ENCODE data around the gene NUP98.

Gene NUP98

DNA sequence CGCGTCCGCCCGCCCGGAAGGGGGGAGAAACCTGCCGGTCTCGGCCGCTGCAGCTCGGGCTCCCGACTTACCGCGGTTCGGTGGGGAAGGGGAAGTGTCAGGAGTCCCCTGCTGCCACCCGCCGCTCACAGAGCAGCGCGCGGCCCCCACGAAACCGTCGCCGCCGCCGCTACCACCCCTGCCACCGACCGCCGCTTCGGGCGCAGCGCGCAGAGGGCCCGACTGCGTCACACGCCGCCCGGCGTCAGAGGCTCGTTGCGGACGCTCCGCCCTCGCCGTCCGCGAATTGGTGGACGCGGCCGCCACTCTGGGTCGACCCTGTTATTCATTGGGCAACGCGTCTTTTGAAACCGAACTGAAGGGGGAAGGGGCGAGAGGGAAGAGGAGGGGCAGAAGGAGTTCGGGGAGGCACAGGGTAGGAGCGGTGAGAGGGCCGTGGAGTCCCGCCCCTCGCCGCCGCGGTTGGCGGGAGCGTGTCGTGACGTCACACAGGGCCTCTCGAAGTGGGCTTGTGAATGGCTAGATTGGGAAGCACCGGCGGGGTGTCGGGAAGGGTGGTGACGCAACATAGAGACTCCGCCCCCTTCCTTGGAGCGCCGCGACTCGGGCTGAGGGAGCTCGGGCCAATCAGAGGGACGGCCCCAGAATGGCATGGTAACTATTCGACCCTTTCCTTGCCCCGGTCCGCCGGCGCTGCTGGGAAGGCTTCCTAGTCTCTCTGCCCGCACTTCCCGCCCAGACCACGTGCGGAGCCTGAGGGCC, at the start of gene NUP98 (continued):
- TF ChIP-seq ZNF266 (tag by site-specific recombination; IDR thresholded peaks at IDR 0.05; ENCODE audit: low read depth), result no peak
- TF ChIP-seq ZBTB20 (tag by site-specific recombination; IDR thresholded peaks at IDR 0.05), result peak; percentile 67; the same call in 1 of the 2 replicates
- peak; percentile 91 for TF ChIP-seq ZNF76 (tag by site-specific recombination; IDR thresholded peaks at IDR 0.05; ENCODE audit: borderline replicate concordance, low read depth)
- TF ChIP-seq ZNF600 (tag by site-specific recombination; IDR thresholded peaks at IDR 0.05), result no peak
- no peak for TF ChIP-seq ZNF610 (tag by site-specific recombination; IDR thresholded peaks at IDR 0.05; ENCODE audit: borderline replicate concordance)
- no peak for TF ChIP-seq ZNF529 (tag by site-specific recombination; IDR thresholded peaks at IDR 0.05; ENCODE audit: insufficient replicate concordance)
- no peak for TF ChIP-seq ZBTB48 (tag by site-specific recombination; IDR thresholded peaks at IDR 0.05)
- TF ChIP-seq ZNF140 (tag by site-specific recombination; IDR thresholded peaks at IDR 0.05), result no peak
- no peak for TF ChIP-seq ZNF585B (tag by site-specific recombination; IDR thresholded peaks at IDR 0.05)
- no peak for TF ChIP-seq ZNF48 (tag by site-specific recombination; IDR thresholded peaks at IDR 0.05)
- no peak for TF ChIP-seq FEZF1 (tag by site-specific recombination; IDR thresholded peaks at IDR 0.05)
- no peak for TF ChIP-seq ZNF184 (tag by site-specific recombination; IDR thresholded peaks at IDR 0.05)
- TF ChIP-seq ZFHX2 (tag by site-specific recombination; conservative IDR thresholded peaks at IDR 0.05), result no peak; the same call in 1 of the 2 replicates
- no peak for TF ChIP-seq YY1 (tag by site-specific recombination; IDR thresholded peaks at IDR 0.05)
- TF ChIP-seq ZNF37A (tag by site-specific recombination; IDR thresholded peaks at IDR 0.05), result no peak
- peak; percentile 38; the same call in 1 of the 2 replicates for TF ChIP-seq ZNF341 (tag by site-specific recombination; IDR thresholded peaks at IDR 0.05; ENCODE audit: low read depth)
- TF ChIP-seq ZNF23 (tag by site-specific recombination; IDR thresholded peaks at IDR 0.05; ENCODE audit: borderline replicate concordance), result no peak
- TF ChIP-seq SP7 (tag by site-specific recombination; IDR thresholded peaks at IDR 0.05), result peak; percentile 14; the same call in 1 of the 2 replicates
- TF ChIP-seq, protein P1, sequence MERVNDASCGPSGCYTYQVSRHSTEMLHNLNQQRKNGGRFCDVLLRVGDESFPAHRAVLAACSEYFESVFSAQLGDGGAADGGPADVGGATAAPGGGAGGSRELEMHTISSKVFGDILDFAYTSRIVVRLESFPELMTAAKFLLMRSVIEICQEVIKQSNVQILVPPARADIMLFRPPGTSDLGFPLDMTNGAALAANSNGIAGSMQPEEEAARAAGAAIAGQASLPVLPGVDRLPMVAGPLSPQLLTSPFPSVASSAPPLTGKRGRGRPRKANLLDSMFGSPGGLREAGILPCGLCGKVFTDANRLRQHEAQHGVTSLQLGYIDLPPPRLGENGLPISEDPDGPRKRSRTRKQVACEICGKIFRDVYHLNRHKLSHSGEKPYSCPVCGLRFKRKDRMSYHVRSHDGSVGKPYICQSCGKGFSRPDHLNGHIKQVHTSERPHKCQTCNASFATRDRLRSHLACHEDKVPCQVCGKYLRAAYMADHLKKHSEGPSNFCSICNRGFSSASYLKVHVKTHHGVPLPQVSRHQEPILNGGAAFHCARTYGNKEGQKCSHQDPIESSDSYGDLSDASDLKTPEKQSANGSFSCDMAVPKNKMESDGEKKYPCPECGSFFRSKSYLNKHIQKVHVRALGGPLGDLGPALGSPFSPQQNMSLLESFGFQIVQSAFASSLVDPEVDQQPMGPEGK (tag by site-specific recombination; IDR thresholded peaks at IDR 0.05), result peak; percentile 89
- no peak; the same call in 1 of the 2 replicates for TF ChIP-seq ZNF121 (tag by site-specific recombination; IDR thresholded peaks at IDR 0.05)
- TF ChIP-seq ZSCAN16 (tag by site-specific recombination; IDR thresholded peaks at IDR 0.05), result no peak
- TF ChIP-seq ZNF626 (tag by site-specific recombination; IDR thresholded peaks at IDR 0.05), result no peak
- no peak for TF ChIP-seq ZNF132 (tag by site-specific recombination; IDR thresholded peaks at IDR 0.05; ENCODE audit: borderline replicate concordance)
- TF ChIP-seq KLF7 (tag by site-specific recombination; IDR thresholded peaks at IDR 0.05; ENCODE audit: borderline replicate concordance), result no peak
- TF ChIP-seq SP3 (tag by site-specific recombination; IDR thresholded peaks at IDR 0.05), result peak; percentile 97
- TF ChIP-seq OVOL3 (tag by site-specific recombination; IDR thresholded peaks at IDR 0.05), result no peak
- TF ChIP-seq, protein P2, sequence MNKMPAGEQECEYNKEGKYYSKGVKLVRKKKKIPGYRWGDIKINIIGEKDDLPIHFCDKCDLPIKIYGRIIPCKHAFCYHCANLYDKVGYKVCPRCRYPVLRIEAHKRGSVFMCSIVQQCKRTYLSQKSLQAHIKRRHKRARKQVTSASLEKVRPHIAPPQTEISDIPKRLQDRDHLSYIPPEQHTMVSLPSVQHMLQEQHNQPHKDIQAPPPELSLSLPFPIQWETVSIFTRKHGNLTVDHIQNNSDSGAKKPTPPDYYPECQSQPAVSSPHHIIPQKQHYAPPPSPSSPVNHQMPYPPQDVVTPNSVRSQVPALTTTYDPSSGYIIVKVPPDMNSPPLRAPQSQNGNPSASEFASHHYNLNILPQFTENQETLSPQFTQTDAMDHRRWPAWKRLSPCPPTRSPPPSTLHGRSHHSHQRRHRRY (tag by site-specific recombination; IDR thresholded peaks at IDR 0.05), result no peak
- no peak for TF ChIP-seq ZNF544 (tag by site-specific recombination; IDR thresholded peaks at IDR 0.05)
- TF ChIP-seq, protein P3, sequence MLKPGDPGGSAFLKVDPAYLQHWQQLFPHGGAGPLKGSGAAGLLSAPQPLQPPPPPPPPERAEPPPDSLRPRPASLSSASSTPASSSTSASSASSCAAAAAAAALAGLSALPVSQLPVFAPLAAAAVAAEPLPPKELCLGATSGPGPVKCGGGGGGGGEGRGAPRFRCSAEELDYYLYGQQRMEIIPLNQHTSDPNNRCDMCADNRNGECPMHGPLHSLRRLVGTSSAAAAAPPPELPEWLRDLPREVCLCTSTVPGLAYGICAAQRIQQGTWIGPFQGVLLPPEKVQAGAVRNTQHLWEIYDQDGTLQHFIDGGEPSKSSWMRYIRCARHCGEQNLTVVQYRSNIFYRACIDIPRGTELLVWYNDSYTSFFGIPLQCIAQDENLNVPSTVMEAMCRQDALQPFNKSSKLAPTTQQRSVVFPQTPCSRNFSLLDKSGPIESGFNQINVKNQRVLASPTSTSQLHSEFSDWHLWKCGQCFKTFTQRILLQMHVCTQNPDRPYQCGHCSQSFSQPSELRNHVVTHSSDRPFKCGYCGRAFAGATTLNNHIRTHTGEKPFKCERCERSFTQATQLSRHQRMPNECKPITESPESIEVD (tag by site-specific recombination; IDR thresholded peaks at IDR 0.05), result no peak
- TF ChIP-seq, protein P4, sequence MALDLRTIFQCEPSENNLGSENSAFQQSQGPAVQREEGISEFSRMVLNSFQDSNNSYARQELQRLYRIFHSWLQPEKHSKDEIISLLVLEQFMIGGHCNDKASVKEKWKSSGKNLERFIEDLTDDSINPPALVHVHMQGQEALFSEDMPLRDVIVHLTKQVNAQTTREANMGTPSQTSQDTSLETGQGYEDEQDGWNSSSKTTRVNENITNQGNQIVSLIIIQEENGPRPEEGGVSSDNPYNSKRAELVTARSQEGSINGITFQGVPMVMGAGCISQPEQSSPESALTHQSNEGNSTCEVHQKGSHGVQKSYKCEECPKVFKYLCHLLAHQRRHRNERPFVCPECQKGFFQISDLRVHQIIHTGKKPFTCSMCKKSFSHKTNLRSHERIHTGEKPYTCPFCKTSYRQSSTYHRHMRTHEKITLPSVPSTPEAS (tag by site-specific recombination; IDR thresholded peaks at IDR 0.05), result no peak
- TF ChIP-seq ZNF701 (tag by site-specific recombination; IDR thresholded peaks at IDR 0.05), result no peak

Data from HEK293 (cell line).